ENCODE measurements around the gene ALPI. TPM values are rescaled to one million over a fixed set of nuclear protein-coding genes. Genes with fewer than 3 reads are reported as not detected.

Gene ALPI
- total and polyA plus RNA-seq, 2 donors (not counting 3 experiments of a cell fraction or from before 2014, with no cell fraction given), result not detected

- no peak for TF ChIP-seq CTCF (IDR thresholded peaks at IDR 0.05; ENCODE audit: extremely low read depth in 1 of 2, insufficient read depth in 1 of 2, low read depth in 1 of 2, low read length in 2 of 2)
- no peak for TF ChIP-seq GATA2 (IDR thresholded peaks at IDR 0.05; ENCODE audit: insufficient read depth, insufficient read length, low read depth, low read length)
- no peak for TF ChIP-seq JUN (IDR thresholded peaks at IDR 0.05; ENCODE audit: borderline replicate concordance, insufficient read depth, insufficient read length, low read depth)
- TF ChIP-seq POLR2A (IDR thresholded peaks at IDR 0.05; ENCODE audit: low read depth, low read length), result no peak
- TF ChIP-seq FOS (IDR thresholded peaks at IDR 0.05; ENCODE audit: borderline replicate concordance, insufficient read depth, low read length), result no peak
- no peak for TF ChIP-seq MAX (IDR thresholded peaks at IDR 0.05; ENCODE audit: insufficient read depth, insufficient read length)
- no peak for TF ChIP-seq MYC (IDR thresholded peaks at IDR 0.05; ENCODE audit: low read depth, low read length)
- no peak for TF ChIP-seq EZH2 (IDR thresholded peaks at IDR 0.05; ENCODE audit: borderline replicate concordance, low read depth, low read length, severe bottlenecking)
- TF ChIP-seq POLR2AphosphoS5 (IDR thresholded peaks at IDR 0.05; ENCODE audit: insufficient read depth, low read depth, low read length), result no peak
- Histone ChIP-seq H4K20me1 (replicated peaks; ENCODE audit: control insufficient read depth, extremely low read depth, insufficient read depth, low read length) (no peaks in the 10 kb centered on the region), H3K36me3 (ENCODE audit: control insufficient read depth in 2 of 2, extremely low read depth in 1 of 2, insufficient read depth in 2 of 2, low read length in 2 of 2) (no peaks in the 10 kb centered on the region), H3K9ac (replicated peaks; ENCODE audit: extremely low read depth, insufficient read depth, low read length) (no peak overlapping the region), H3K9me1 (replicated peaks; ENCODE audit: control insufficient read depth, extremely low read depth, insufficient read depth, low read length) (no peaks in the 10 kb centered on the region), H2AFZ (ENCODE audit: low read depth, low read length) (no peak overlapping the region), H3K27me3 (ENCODE audit: control insufficient read depth in 2 of 2, insufficient read depth in 2 of 2, low read length in 2 of 2) (peaks cover 32 to 48% of the 10 kb centered on the region in 2 experiments), H3K4me2 (ENCODE audit: insufficient read depth, low read length) (no peak overlapping the region), H3K4me3 (replicated peaks in 1 of 3; ENCODE audit: insufficient read depth in 1 of 3, low read depth in 1 of 3, low read length in 3 of 3) (no peak overlapping the region), H3K4me1 (ENCODE audit: control insufficient read depth, extremely low read depth, insufficient read depth, low read length) (no peaks in the 10 kb centered on the region), H3K9me3 (replicated peaks; ENCODE audit: control insufficient read depth, insufficient read depth, low read length) (no peaks in the 10 kb centered on the region), H3K27ac (ENCODE audit: insufficient read depth, low read depth, low read length) (no peak overlapping the region), H3K79me2 (ENCODE audit: control insufficient read depth, insufficient read depth, low read length) (no peaks in the 10 kb centered on the region)
- intact Hi-C loops (cut with micrococcal nuclease) (no loop called here), dilution Hi-C loops (cut with MboI; ENCODE audit: extremely low pct_ligation_motif_present, low sequenced_read_pairs) (no loop called here)
- DNase-seq (ENCODE audit: low read depth, low spot score) (no peak), FAIRE-seq (no peak)
- CTCF ChIA-PET, result no interaction called here
- no TSS peak for BruUV-seq (replicated peaks)
- POLR2A ChIA-PET, result no interaction called here
Observed at GRCh38 chr2:232486558-232487384, 30.8 kb downstream of the ALPI start.

Measured in endothelial cell of umbilical vein (primary cell).